Neural cell (in vitro differentiated cells): ENCODE measurements around the gene PDK2. TPM values are rescaled to one million over a fixed set of nuclear protein-coding genes. Genes with fewer than 3 reads are reported as not detected.

Source experiments
- H2AFZ ChIP-seq: fragments of 200-600, 300-800 bp; sonication (generic), shearing (Covaris generic); 2 replicates; pipeline ENCODE4 v1.6.0; 2014; ENCODE audit warnings: low read depth, mild to moderate bottlenecking, antibody characterized with exemption, low read length, moderate library complexity
- H3F3A ChIP-seq: fragments of 200-600 bp; shearing (Covaris generic); 2 replicates; pipeline ENCODE4 v1.6.1; 2016; ENCODE audit warnings: mild to moderate bottlenecking, moderate library complexity, mixed read lengths, antibody characterized with exemption, low read length; ENCODE audit not compliant: insufficient read depth, poor library complexity, severe bottlenecking
- H3K27ac ChIP-seq: fragments of 200-600, 300-800 bp; sonication (generic), shearing (Covaris generic); 2 replicates; pipeline ENCODE4 v1.5.1; 2014; ENCODE audit warnings: mild to moderate bottlenecking, low read length, moderate library complexity
- H3K27me3 ChIP-seq: fragments of 300-800, 200-600 bp; sonication (generic), shearing (Covaris generic); 2 replicates; pipeline ENCODE4 v1.6.0; 2014; ENCODE audit warnings: mild to moderate bottlenecking, low read depth, low read length, moderate library complexity; ENCODE audit not compliant: insufficient read depth
- H3K36me3 ChIP-seq: fragments of 300-800, 200-600 bp; sonication (generic), shearing (Covaris generic); 2 replicates; pipeline ENCODE4 v1.5.1; 2014; ENCODE audit warnings: mild to moderate bottlenecking, antibody characterized with exemption, low read length, moderate library complexity; ENCODE audit not compliant: insufficient read depth
- H3K4me2 ChIP-seq: fragments of 300-800, 200-600 bp; sonication (generic), shearing (Covaris generic); 2 replicates; pipeline ENCODE4 v1.6.0; 2014; ENCODE audit warnings: mild to moderate bottlenecking, low read length
- H3K4me3 ChIP-seq: fragments of 300-800, 200-600 bp; sonication (generic), shearing (Covaris generic); 2 replicates; pipeline ENCODE4 v1.5.1; 2014; ENCODE audit warnings: mild to moderate bottlenecking, low read length, moderate library complexity
- H3K79me2 ChIP-seq: fragments of 200-600 bp; shearing (Covaris generic); replicated peaks from 2 replicates; pipeline ENCODE4 v1.6.0; 2014; ENCODE audit warnings: mild to moderate bottlenecking, low read length, moderate library complexity; ENCODE audit not compliant: insufficient read depth
- H3K9ac ChIP-seq: fragments of 300-800, 200-600 bp; sonication (generic), shearing (Covaris generic); 2 replicates; pipeline ENCODE4 v1.6.1; 2016; ENCODE audit warnings: mild to moderate bottlenecking, low read length, mixed read lengths
- H3K9me2 ChIP-seq: fragments of 200-600 bp; shearing (Covaris generic); 2 replicates; pipeline ENCODE4 v1.6.1; 2016; ENCODE audit warnings: mild to moderate bottlenecking, low read length, mixed read lengths; ENCODE audit not compliant: insufficient read depth
- H3K9me3 ChIP-seq: fragments of 200-600, 300-800 bp; sonication (generic), shearing (Covaris generic); 2 replicates; pipeline ENCODE4 v1.6.1; 2016; ENCODE audit warnings: mild to moderate bottlenecking, mixed run types, low read length, moderate library complexity, mixed read lengths
- H4K20me1 ChIP-seq: fragments of 200-600 bp; shearing (Covaris generic); 2 replicates; pipeline ENCODE4 v1.6.1; 2016; ENCODE audit warnings: mild to moderate bottlenecking, mixed run types; ENCODE audit not compliant: insufficient read depth
- CTCF ChIP-seq: fragments of 450-650 bp; IDR thresholded peaks from 2 replicates; pipeline ENCODE4 v1.5.1; 2014; ENCODE audit warnings: antibody characterized with exemption, mild to moderate bottlenecking, moderate library complexity; ENCODE audit not compliant: poor library complexity, severe bottlenecking
- EP300 ChIP-seq: fragments of 450-650 bp; conservative IDR thresholded peaks from 2 replicates; pipeline ENCODE4 v1.6.1; 2014; ENCODE audit warnings: antibody characterized with exemption, mild to moderate bottlenecking, moderate library complexity; ENCODE audit not compliant: poor library complexity, severe bottlenecking
- EZH2 ChIP-seq: fragments of 200-600, 300-800 bp; shearing (Covaris generic), sonication (generic); IDR thresholded peaks from 2 replicates; pipeline ENCODE4 v1.6.1; 2014; ENCODE audit warnings: antibody characterized with exemption, low read length, borderline replicate concordance, mild to moderate bottlenecking; ENCODE audit not compliant: insufficient read depth, poor library complexity, severe bottlenecking
- MXI1 ChIP-seq: fragments of 450-650 bp; conservative IDR thresholded peaks from 2 replicates; pipeline ENCODE4 v1.6.1; 2014; ENCODE audit warnings: antibody characterized with exemption, mild to moderate bottlenecking; ENCODE audit not compliant: poor library complexity, severe bottlenecking
- POLR2AphosphoS5 ChIP-seq: IDR thresholded peaks from 2 replicates; pipeline ENCODE4 v1.6.1; 2012
- RAD21 ChIP-seq: fragments of 450-650 bp; conservative IDR thresholded peaks from 2 replicates; pipeline ENCODE4 v1.6.1; 2014; ENCODE audit warnings: antibody characterized with exemption, mild to moderate bottlenecking, moderate library complexity
- SMC3 ChIP-seq: fragments of 450-650 bp; conservative IDR thresholded peaks from 2 replicates; pipeline ENCODE4 v1.6.1; 2014; ENCODE audit warnings: antibody characterized with exemption, mild to moderate bottlenecking, moderate library complexity; ENCODE audit not compliant: poor library complexity
- TAF1 ChIP-seq: IDR thresholded peaks from 2 replicates; pipeline ENCODE4 v1.6.1; 2012; ENCODE audit warnings: low read depth
- polyA plus RNA-seq: library from polyadenylated mRNA; depleted of rRNA; stranded (reverse); fragments of >200 nt; gene quantifications from 2 replicates; pipeline ENCODE4 v1.2.3, GENCODE V29; 2014
- TF ChIP-seq, protein P1 (sequence below): IDR thresholded peaks from 2 replicates; pipeline ENCODE4 v1.6.1; 2012; ENCODE audit warnings: borderline replicate concordance

PDK2 gene
- polyA plus RNA-seq, 1 donor from 2014 or later, result 36.2 TPM

- no peaks in the 10 kb centered on the region for H3F3A ChIP-seq
- no peak overlapping the region for H3K27ac ChIP-seq
- no peaks in the 10 kb centered on the region for H3K79me2 ChIP-seq
- H3K36me3 ChIP-seq, result no peaks in the 10 kb centered on the region
- H3K27me3 ChIP-seq, result no peaks in the 10 kb centered on the region
- H2AFZ ChIP-seq, result no peak overlapping the region
- H4K20me1 ChIP-seq, result no peaks in the 10 kb centered on the region
- no peak for TF ChIP-seq TAF1
- TF ChIP-seq SMC3, result no peak
- TF ChIP-seq EP300, result no peak
- TF ChIP-seq POLR2AphosphoS5, result no peak
- no peak for TF ChIP-seq MXI1
- no peak for TF ChIP-seq RAD21
- TF ChIP-seq EZH2, result no peak
- TF ChIP-seq, protein P1, sequence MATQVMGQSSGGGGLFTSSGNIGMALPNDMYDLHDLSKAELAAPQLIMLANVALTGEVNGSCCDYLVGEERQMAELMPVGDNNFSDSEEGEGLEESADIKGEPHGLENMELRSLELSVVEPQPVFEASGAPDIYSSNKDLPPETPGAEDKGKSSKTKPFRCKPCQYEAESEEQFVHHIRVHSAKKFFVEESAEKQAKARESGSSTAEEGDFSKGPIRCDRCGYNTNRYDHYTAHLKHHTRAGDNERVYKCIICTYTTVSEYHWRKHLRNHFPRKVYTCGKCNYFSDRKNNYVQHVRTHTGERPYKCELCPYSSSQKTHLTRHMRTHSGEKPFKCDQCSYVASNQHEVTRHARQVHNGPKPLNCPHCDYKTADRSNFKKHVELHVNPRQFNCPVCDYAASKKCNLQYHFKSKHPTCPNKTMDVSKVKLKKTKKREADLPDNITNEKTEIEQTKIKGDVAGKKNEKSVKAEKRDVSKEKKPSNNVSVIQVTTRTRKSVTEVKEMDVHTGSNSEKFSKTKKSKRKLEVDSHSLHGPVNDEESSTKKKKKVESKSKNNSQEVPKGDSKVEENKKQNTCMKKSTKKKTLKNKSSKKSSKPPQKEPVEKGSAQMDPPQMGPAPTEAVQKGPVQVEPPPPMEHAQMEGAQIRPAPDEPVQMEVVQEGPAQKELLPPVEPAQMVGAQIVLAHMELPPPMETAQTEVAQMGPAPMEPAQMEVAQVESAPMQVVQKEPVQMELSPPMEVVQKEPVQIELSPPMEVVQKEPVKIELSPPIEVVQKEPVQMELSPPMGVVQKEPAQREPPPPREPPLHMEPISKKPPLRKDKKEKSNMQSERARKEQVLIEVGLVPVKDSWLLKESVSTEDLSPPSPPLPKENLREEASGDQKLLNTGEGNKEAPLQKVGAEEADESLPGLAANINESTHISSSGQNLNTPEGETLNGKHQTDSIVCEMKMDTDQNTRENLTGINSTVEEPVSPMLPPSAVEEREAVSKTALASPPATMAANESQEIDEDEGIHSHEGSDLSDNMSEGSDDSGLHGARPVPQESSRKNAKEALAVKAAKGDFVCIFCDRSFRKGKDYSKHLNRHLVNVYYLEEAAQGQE, result no peak
- TF ChIP-seq CTCF, result no peak
- no peak overlapping the region for H3K4me2 ChIP-seq
- H3K9me3 ChIP-seq, result no peaks in the 10 kb centered on the region
- no peak overlapping the region for H3K4me3 ChIP-seq
- H3K9me2 ChIP-seq, result no peaks in the 10 kb centered on the region
- H3K9ac ChIP-seq, result no peak overlapping the region
Observed at GRCh38 chr17:50076591-50077235, 18.4 kb upstream of the PDK2 start.

GRCh38 chr17:50078430-50078829, 16.7 kb upstream of the PDK2 start:
- no peak overlapping the region for H2AFZ ChIP-seq
- H3K79me2 ChIP-seq, result no peaks in the 10 kb centered on the region
- H3K9me3 ChIP-seq, result no peaks in the 10 kb centered on the region
- no peaks in the 10 kb centered on the region for H3K9me2 ChIP-seq
- H3K4me2 ChIP-seq, result no peak overlapping the region
- H3K27me3 ChIP-seq, result no peaks in the 10 kb centered on the region
- no peak overlapping the region for H3K27ac ChIP-seq
- no peaks in the 10 kb centered on the region for H3F3A ChIP-seq
- H3K4me3 ChIP-seq, result no peak overlapping the region
- no peaks in the 10 kb centered on the region for H3K36me3 ChIP-seq
- H3K9ac ChIP-seq, result no peak overlapping the region
- TF ChIP-seq POLR2AphosphoS5, result no peak
- TF ChIP-seq CTCF, result no peak
- H4K20me1 ChIP-seq, result no peaks in the 10 kb centered on the region
